Measurements from ENCODE around the gene PGBD1.
"Not testable (repeated sequence)": the region's sequence is repeated elsewhere in the genome, so short reads cannot be mapped to it uniquely, and the experiment has no call there.

Gene PGBD1

DNA sequence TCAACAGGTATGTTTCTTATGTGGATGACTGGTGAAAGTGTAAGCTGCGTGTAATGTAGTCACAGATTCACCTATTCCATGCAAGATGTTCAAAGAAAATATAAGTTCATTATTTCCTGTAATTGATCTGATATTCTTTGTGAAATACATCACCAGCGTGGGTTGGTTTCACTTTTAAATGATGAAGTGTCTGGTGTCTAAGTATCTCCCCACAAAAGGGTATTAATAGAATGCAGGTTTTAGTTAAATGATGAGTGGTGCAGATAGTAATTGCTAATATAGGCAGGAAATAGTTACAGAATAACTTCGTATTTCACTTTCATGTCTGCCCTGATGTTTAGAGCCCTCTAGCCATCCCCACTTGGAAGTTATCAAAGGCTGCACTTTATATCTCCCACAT, 22.2 kb downstream of the PGBD1 start:
- peak overlapping the region; percentile 50 for H3K27ac Mint-ChIP-seq
- peaks cover 12% of the 10 kb centered on the region for H3K9me3 Mint-ChIP-seq
- peak overlapping the region; percentile 14 for H3K4me3 Mint-ChIP-seq
- H3K4me1 Mint-ChIP-seq (ENCODE audit: low read depth), result peaks cover 18% of the 10 kb centered on the region
- peaks cover 17% of the 10 kb centered on the region for H3K27me3 Mint-ChIP-seq
- H3K36me3 Mint-ChIP-seq (ENCODE audit: low read depth), result peaks cover 10% of the 10 kb centered on the region

DNA sequence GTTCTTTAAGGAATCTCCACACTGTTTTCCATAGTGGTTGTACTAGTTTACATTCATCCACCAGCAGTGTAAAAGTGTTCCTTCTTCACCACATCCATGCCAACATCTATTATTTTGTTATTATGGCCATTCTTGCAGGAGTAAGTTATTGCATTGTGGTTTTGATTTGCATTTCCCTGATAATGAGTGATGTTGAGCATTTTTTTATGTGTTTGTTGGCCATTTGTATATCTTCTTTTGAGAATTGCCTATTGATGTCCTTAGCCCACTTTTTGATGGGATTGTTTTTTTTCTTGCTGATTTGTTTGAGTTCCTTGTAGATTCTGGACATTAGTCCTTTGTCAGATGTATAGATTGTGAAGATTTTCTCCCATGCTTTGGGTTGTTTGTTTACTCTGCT, 25.0 kb downstream of the PGBD1 start:
- H3K27ac Mint-ChIP-seq; H3K4me3 Mint-ChIP-seq; H3K36me3 Mint-ChIP-seq (ENCODE audit: low read depth): not testable (repeated sequence)
- peaks cover 18% of the 10 kb centered on the region for H3K4me1 Mint-ChIP-seq (ENCODE audit: low read depth)
- peaks cover 36% of the 10 kb centered on the region for H3K27me3 Mint-ChIP-seq
- peaks cover 12% of the 10 kb centered on the region for H3K9me3 Mint-ChIP-seq

DNA sequence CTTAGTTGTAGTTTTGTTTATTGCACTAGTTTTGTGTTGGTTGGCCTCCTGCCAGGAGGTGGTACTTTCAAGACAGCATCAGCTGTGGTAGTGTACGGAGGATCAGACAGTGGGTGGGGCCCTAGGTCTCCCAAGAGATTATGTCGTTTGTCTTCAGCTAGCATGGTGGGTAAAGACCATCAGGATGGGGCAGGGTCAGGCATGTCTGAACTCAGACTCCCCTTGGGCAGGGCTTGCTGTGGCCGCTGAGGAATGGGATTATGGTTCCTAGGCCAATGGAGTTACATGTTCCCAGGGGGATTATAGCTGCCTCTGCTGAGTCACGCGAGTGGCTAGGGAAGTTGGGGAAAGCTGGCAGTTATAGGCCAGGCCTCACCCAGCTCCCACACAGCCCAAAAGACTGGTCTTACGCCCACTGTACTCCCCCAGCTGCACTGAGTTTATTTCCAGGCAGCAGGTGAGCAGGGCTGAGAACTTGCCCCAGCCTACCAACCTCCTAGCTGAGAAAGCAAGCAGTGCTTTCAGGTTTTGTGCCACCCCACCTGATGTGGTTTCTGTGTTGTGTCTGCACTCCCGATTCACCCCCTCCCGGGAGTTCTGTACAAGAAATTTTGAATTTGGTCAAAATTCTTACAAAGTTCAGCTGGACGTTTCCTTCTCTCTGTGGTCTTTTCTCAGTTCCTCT, 29.9 kb downstream of the PGBD1 start:
- no peak overlapping the region for H3K27ac Mint-ChIP-seq
- peaks cover 7% of the 10 kb centered on the region for H3K9me3 Mint-ChIP-seq
- H3K4me3 Mint-ChIP-seq, result no peak overlapping the region
- peaks cover 41% of the 10 kb centered on the region for H3K27me3 Mint-ChIP-seq
- H3K4me1 Mint-ChIP-seq (ENCODE audit: low read depth), result no peaks in the 10 kb centered on the region
- no peaks in the 10 kb centered on the region for H3K36me3 Mint-ChIP-seq (ENCODE audit: low read depth)

DNA sequence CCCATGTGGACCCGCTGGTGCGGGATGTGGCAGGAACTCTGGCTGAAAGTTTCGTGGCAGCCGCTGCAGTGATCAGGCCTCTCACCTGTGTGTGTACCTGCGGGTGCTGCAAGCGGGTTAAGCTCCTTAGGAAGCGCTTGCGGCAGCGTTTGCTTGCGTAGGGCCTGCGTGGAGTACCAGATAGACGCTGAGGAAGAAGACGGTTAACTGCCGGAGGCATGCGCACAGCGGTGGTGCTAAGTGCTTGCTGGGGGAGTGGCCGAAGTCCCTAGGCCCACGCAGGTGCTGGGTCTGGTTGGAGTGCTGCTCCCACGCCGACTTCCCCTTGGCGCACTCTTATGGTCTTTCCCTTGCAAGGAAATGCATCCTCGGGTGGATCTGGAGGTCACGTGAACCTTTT, 31.6 kb downstream of the PGBD1 start:
- Mint-ChIP-seq H3K9me3 (no peaks in the 10 kb centered on the region), H3K36me3 (ENCODE audit: low read depth) (no peaks in the 10 kb centered on the region), H3K4me3 (no peak overlapping the region), H3K27me3 (peaks cover 30% of the 10 kb centered on the region), H3K27ac (no peak overlapping the region), H3K4me1 (ENCODE audit: low read depth) (no peaks in the 10 kb centered on the region)

DNA sequence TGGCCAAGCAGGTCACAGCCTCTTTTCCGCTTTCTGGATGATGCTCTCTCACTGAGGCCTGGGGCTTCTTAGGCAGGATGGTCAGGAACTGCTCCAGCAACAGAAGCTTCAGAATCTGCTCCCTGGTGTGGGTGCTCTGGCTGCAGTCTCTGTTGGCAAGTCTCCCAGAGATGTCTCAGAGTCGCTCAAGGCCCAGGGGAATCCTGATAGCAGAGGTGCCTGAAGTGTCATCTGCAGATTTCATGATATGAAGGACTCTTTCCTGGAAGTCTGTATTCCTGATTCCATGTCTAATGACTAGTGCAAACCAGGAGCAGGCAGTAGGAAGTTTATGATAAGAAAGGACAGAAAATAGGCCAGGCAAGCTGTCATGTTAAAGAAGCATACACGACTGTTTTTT, 34.3 kb downstream of the PGBD1 start:
- Mint-ChIP-seq H3K27me3 (peaks cover 9% of the 10 kb centered on the region), H3K36me3 (ENCODE audit: low read depth) (no peaks in the 10 kb centered on the region), H3K27ac (no peak overlapping the region), H3K9me3 (no peaks in the 10 kb centered on the region), H3K4me1 (ENCODE audit: low read depth) (no peaks in the 10 kb centered on the region), H3K4me3 (no peak overlapping the region)

DNA sequence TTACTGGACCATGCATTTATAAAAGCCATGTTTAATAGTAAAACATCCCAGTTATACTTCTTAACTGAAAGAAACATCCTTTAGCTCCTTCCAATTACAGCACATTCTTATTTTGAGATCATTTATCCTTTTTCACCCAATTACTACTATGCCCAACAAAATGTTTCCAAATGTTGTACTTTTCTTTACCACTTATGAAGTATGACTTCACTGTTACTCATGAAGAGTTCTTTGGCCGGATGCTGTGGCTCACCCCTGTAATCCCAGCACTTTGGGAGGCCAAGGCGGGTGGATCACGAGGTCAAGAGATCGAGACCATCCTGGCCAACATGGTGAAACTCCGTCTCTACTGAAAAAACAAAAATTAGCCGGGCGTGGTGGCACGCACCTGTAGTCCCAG, 36.5 kb downstream of the PGBD1 start:
- not testable (repeated sequence) for H3K27me3 Mint-ChIP-seq; H3K4me3 Mint-ChIP-seq; H3K27ac Mint-ChIP-seq; H3K9me3 Mint-ChIP-seq; H3K4me1 Mint-ChIP-seq (ENCODE audit: low read depth); H3K36me3 Mint-ChIP-seq (ENCODE audit: low read depth)

DNA sequence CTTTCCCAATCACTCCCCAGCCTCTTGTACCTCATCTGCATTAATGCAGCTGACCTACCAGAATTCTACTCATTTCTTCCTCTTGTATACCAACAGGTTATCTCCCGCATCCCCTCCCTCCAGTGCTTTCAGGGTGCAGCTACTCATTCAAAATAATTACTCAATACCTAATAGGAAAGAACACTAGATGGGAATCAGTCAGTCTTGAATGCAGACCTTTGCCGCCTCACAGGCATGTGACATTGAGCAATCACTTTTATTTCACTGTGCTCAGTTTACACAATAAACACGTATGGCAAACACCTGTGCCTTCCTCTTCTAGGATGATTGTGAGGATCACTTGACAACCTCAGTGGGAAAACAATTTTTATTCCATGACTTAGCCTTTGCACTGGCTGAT, 41.3 kb downstream of the PGBD1 start:
- Mint-ChIP-seq H3K4me3 (no peak overlapping the region), H3K4me1 (ENCODE audit: low read depth) (no peaks in the 10 kb centered on the region), H3K9me3 (peaks cover 32% of the 10 kb centered on the region), H3K27me3 (peaks cover 4% of the 10 kb centered on the region), H3K36me3 (ENCODE audit: low read depth) (peaks cover 21% of the 10 kb centered on the region), H3K27ac (no peak overlapping the region)

DNA sequence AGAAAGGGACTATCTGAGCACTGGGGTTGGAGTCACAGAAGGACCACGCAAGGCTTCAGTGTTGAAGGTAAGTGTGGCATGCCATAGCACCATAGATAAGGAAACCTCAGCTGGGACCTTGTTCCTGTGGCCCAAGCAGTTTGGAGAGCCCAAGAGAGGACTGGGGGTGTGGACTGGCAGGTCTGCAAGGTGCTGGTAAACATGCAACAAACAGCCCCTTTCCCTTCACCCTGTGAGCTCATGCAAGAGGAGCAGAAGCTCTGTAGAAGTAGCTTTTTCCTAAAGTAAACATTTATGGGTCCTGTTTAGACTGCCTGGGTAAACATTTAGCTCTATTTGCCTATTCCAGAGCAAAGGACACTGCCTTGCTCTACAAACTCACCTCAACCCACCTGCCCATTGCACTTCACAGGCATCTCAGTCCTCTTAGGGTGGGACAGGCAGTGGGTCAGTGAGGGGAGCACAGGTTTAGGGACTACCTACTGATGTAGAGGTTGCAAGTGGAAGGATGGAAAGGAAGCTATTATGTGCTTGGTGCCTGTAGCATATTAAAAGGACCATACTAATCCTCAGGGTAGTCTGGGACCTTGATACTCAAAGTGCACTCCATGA, 42.5 kb downstream of the PGBD1 start:
- H3K36me3 Mint-ChIP-seq (ENCODE audit: low read depth), result peaks cover 31% of the 10 kb centered on the region
- peaks cover 4% of the 10 kb centered on the region for H3K27me3 Mint-ChIP-seq
- H3K27ac Mint-ChIP-seq, result no peak overlapping the region
- peaks cover 41% of the 10 kb centered on the region for H3K9me3 Mint-ChIP-seq
- no peaks in the 10 kb centered on the region for H3K4me1 Mint-ChIP-seq (ENCODE audit: low read depth)
- no peak overlapping the region for H3K4me3 Mint-ChIP-seq

DNA sequence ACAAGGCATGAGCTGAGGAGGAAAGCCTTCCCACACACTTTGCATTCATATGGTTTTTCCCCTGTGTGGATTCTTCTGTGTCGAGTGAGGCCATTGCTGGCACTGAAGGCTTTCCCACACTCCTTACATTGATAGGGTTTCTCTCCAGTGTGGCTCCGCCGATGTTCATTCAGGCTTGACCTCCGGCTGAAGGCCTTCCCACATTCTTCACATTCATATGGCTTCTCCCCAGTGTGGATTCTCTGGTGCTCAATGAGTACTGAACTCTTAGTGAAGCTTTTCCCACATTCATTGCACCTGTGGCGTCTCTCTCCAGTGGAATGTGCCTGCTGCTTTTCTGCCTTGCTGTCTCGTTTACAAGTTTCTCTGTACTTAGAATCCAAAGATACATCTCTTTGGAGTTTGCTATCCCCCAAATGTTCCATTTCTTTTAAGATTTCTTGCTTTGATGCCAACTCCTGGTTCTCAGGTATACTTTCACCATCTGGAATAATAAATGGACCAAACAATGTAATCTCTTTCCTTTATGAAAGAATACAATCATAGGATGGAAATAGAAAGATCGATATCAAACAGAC, 45.1 kb downstream of the PGBD1 start:
- H3K27ac Mint-ChIP-seq, result no peak overlapping the region
- no peaks in the 10 kb centered on the region for H3K4me1 Mint-ChIP-seq (ENCODE audit: low read depth)
- H3K9me3 Mint-ChIP-seq, result peaks cover 37% of the 10 kb centered on the region
- peaks cover 33% of the 10 kb centered on the region for H3K36me3 Mint-ChIP-seq (ENCODE audit: low read depth)
- peaks cover 4% of the 10 kb centered on the region for H3K27me3 Mint-ChIP-seq
- H3K4me3 Mint-ChIP-seq, result no peak overlapping the region

DNA sequence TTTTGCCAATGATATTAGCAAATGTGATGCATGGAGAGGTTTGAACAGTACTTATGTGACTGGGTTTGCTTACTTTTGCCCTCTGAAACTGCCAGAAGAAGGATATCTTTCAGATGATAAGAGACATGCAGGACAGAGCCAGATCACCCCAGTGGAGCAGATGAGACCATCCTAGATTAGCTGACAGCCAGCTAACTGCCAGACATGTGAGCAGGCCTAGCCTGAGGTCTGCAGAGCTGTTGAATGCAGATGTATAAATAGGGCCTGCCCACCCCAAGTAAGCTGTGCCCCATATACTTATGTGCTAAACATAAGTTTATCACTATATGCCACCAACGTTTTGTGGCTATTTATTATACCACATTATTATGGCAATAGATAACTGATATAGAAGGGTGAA, 48.7 kb downstream of the PGBD1 start:
- Mint-ChIP-seq H3K9me3 (peaks cover 29% of the 10 kb centered on the region), H3K36me3 (ENCODE audit: low read depth) (peaks cover 32% of the 10 kb centered on the region), H3K4me3 (no peak overlapping the region), H3K27me3 (no peaks in the 10 kb centered on the region), H3K4me1 (ENCODE audit: low read depth) (no peaks in the 10 kb centered on the region), H3K27ac (no peak overlapping the region)

DNA sequence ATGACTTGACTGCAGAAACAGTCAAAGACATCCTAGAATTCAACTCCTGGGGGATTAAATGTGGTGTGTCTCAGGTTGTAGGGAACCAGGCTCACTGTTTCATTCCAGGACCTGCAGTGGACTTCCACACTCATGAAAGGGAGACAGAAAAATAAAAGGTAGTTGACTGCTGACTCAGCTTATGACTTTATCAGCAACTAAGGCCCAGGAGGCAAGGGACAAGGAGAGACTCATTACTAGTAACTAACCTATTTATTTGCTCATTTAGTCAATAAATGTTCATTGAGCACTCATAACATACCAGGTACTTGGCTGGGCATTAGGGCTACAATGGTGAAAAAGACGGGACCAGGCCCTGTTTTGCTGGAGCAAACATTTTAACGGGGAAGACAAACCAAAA, 51.7 kb downstream of the PGBD1 start:
- Mint-ChIP-seq H3K27ac (peak overlapping the region; percentile 45), H3K9me3 (peaks cover 7% of the 10 kb centered on the region), H3K36me3 (ENCODE audit: low read depth) (peaks cover 9% of the 10 kb centered on the region), H3K27me3 (no peaks in the 10 kb centered on the region), H3K4me3 (no peak overlapping the region), H3K4me1 (ENCODE audit: low read depth) (no peaks in the 10 kb centered on the region)

DNA sequence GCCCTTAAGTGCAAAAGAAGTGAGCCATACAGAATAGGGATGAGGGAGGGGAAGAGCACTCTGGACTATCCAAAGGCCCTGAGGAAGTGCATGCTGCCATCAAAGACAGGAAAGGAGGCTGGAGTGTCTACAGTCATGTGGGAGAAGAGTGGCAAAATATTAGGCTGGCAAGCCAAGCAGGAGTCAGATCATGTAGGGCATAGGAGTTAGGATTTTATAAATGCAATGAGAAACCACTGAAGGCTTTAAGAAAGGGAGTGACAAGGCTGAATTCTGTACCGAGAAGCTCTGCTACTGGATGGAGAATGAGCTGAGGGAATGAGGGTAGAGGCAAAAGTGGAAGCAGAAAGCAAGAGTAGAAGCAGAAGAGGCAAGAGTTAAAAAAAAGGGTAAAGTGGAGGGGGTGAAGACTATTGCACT, 52.2 kb downstream of the PGBD1 start:
- Mint-ChIP-seq H3K36me3 (ENCODE audit: low read depth) (peaks cover 5% of the 10 kb centered on the region), H3K27me3 (no peaks in the 10 kb centered on the region), H3K4me3 (no peak overlapping the region), H3K27ac (no peak overlapping the region), H3K9me3 (peaks cover 6% of the 10 kb centered on the region), H3K4me1 (ENCODE audit: low read depth) (no peaks in the 10 kb centered on the region)

DNA sequence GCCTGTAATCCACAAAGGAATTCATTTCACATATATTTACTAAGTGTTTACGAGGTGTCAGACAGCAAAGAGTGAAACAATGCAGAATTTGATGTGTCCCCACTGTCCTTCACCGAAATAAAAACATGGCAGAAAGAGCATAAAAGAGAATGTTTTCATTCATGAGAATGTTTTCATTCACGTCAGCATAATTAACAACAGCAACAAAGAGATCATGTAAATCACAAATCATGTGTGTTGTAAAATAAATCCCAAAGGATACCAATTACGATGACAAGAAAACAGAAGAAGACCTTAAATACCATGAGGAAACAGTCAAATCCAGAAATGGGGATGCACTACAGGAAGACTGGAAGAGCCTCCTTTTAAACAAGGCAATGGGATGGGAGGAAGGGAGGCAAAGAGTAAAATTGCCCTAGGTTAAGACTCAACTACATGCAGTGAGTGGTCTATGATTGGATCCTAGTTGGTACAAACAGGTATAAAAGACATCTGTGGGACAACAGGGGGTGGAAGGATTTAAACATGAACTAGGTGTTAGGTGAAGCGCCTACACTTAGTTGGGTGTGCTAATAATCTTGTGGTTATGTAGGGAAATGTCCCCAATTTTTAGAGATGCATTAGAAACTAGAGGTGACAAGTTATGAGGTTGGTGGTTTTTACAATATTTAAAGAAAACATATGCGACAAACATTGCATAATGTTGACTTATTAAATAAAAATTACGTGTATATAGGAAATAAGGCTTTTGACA, 53.1 kb downstream of the PGBD1 start:
- no peak overlapping the region for H3K27ac Mint-ChIP-seq
- no peaks in the 10 kb centered on the region for H3K4me1 Mint-ChIP-seq (ENCODE audit: low read depth)
- H3K9me3 Mint-ChIP-seq, result no peaks in the 10 kb centered on the region
- no peaks in the 10 kb centered on the region for H3K27me3 Mint-ChIP-seq
- no peak overlapping the region for H3K4me3 Mint-ChIP-seq
- H3K36me3 Mint-ChIP-seq (ENCODE audit: low read depth), result no peaks in the 10 kb centered on the region

DNA sequence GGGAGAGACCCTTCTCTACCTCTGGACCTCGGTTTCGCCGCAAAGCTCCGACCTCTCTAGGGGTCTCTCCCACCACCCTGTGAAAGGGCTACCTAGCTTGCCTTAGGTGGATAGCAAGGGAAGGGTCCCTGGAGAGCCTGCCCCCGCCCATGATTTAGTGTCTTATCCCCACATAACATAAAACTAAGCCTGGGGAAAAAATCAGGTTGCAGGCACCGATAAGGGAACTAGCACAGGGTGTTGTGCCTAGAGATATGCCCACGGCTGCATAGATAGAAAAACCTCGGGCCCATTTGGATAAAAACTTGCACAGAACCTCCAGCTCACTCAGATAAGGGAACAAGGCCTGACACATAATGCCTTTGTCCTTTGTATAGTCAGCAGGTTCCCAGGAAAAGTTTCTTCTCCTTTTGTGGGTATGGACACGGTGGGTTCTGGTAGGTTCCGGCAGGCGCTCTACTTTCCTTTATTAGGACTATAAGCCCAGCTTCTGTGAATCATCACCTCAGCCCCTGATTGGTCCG, 53.7 kb downstream of the PGBD1 start:
- H3K4me1 Mint-ChIP-seq (ENCODE audit: low read depth), result peaks cover 3% of the 10 kb centered on the region
- H3K36me3 Mint-ChIP-seq (ENCODE audit: low read depth), result no peaks in the 10 kb centered on the region
- H3K9me3 Mint-ChIP-seq, result peaks cover 2% of the 10 kb centered on the region
- H3K27me3 Mint-ChIP-seq, result no peaks in the 10 kb centered on the region
- H3K4me3 Mint-ChIP-seq, result no peak overlapping the region
- no peak overlapping the region for H3K27ac Mint-ChIP-seq
